ENCODE data around the gene SPTBN4. TPM values are rescaled to one million over a fixed set of nuclear protein-coding genes. Genes with fewer than 3 reads are reported as not detected.

Gene SPTBN4
- total RNA-seq, 6 donors from 2014 or later: 0.33 to 8.4 (median 0.67) TPM

GRCh38 chr19:40553885-40554857, 87.4 kb downstream of the SPTBN4 start:
- DNase-seq (no peak), ATAC-seq (ENCODE audit: low FRiP score in 2 of 2) (no peak)
- peaks cover under 1 to 8% (median 2%) of the 10 kb centered on the region in 4 donors for H3K4me1 ChIP-seq
- H3K4me3 ChIP-seq: no peak overlapping the region
- no peaks in the 10 kb centered on the region for H3K9me3 ChIP-seq
- H3K36me3 ChIP-seq: no peaks in the 10 kb centered on the region
- peaks cover 0 to 14% (median 4%) of the 10 kb centered on the region in 4 donors for H3K27me3 ChIP-seq
- 25 to 26% methylated on average over 29 to 39 of the region's 69 CpGs for WGBS, 2 donors
- no peak overlapping the region for H3K27ac ChIP-seq
- TF ChIP-seq POLR2A (IDR thresholded peaks at IDR 0.05): no peak
- TF ChIP-seq EP300 (IDR thresholded peaks at IDR 0.05): no peak
- no peak for TF ChIP-seq POLR2AphosphoS5 (IDR thresholded peaks at IDR 0.05)
- no peak for TF ChIP-seq CTCF (IDR thresholded peaks at IDR 0.05)

GRCh38 chr19:40555978-40556689, 89.3 kb downstream of the SPTBN4 start:
- whole genome bisulfite sequencing, 2 donors: 79 to 83% methylated on average over 17 of the region's 17 CpGs
- peaks cover 0 to 6% (median 0%) of the 10 kb centered on the region in 4 donors for H3K4me1 ChIP-seq
- H3K36me3 ChIP-seq: no peaks in the 10 kb centered on the region
- no peak overlapping the region for H3K4me3 ChIP-seq
- no peak for DNase-seq
- no peak overlapping the region for H3K27ac ChIP-seq
- TF ChIP-seq POLR2A (IDR thresholded peaks at IDR 0.05) (no peak), POLR2AphosphoS5 (IDR thresholded peaks at IDR 0.05) (no peak), CTCF (IDR thresholded peaks at IDR 0.05) (no peak), EP300 (IDR thresholded peaks at IDR 0.05) (no peak)
- H3K9me3 ChIP-seq: no peaks in the 10 kb centered on the region
- ATAC-seq (ENCODE audit: low FRiP score in 2 of 2): no peak
- peaks cover 0 to 14% (median 4%) of the 10 kb centered on the region in 4 donors for H3K27me3 ChIP-seq

- TF ChIP-seq POLR2A (IDR thresholded peaks at IDR 0.05) (no peak), CTCF (IDR thresholded peaks at IDR 0.05) (no peak), POLR2AphosphoS5 (IDR thresholded peaks at IDR 0.05) (no peak), EP300 (IDR thresholded peaks at IDR 0.05) (no peak)
- DNase-seq: no peak
- no peak for ATAC-seq (ENCODE audit: low FRiP score in 2 of 2)
- no peak overlapping the region for H3K4me3 ChIP-seq
- 78 to 85% methylated on average over 15 to 24 of the region's 24 CpGs for WGBS, 2 donors
- H3K27ac ChIP-seq: no peak overlapping the region
- H3K36me3 ChIP-seq: no peaks in the 10 kb centered on the region
- H3K9me3 ChIP-seq: no peaks in the 10 kb centered on the region
- peaks cover 0 to 14% (median 4%) of the 10 kb centered on the region in 4 donors for H3K27me3 ChIP-seq
- H3K4me1 ChIP-seq: peaks cover 0 to 6% (median 0%) of the 10 kb centered on the region in 4 donors
Observed at GRCh38 chr19:40556953-40557530, 90.2 kb downstream of the SPTBN4 start.

- 76 to 93% methylated on average over 3 of the region's 3 CpGs for WGBS, 2 donors
- Histone ChIP-seq H3K27ac (no peak overlapping the region), H3K4me3 (no peak overlapping the region), H3K36me3 (no peaks in the 10 kb centered on the region), H3K27me3 (peaks cover 0 to 6% (median under 1%) of the 10 kb centered on the region in 4 donors), H3K9me3 (no peaks in the 10 kb centered on the region), H3K4me1 (no peaks in the 10 kb centered on the region)
- DNase-seq (no peak), ATAC-seq (ENCODE audit: low FRiP score in 2 of 2) (no peak)
- TF ChIP-seq EP300 (IDR thresholded peaks at IDR 0.05) (no peak), POLR2AphosphoS5 (IDR thresholded peaks at IDR 0.05) (no peak)
Observed at GRCh38 chr19:40559394-40559793, 92.6 kb downstream of the SPTBN4 start.

- Histone ChIP-seq H3K27ac (no peak overlapping the region), H3K9me3 (no peaks in the 10 kb centered on the region), H3K27me3 (peaks cover 0 to 3% (median 0%) of the 10 kb centered on the region in 4 donors), H3K4me3 (no peak overlapping the region), H3K36me3 (no peaks in the 10 kb centered on the region), H3K4me1 (no peaks in the 10 kb centered on the region)
- ATAC-seq (ENCODE audit: low FRiP score in 2 of 2): peak in 1 of 2 donors; percentile 23
- no peak for TF ChIP-seq POLR2AphosphoS5 (IDR thresholded peaks at IDR 0.05)
- no peak for TF ChIP-seq POLR2A (IDR thresholded peaks at IDR 0.05)
- TF ChIP-seq EP300 (IDR thresholded peaks at IDR 0.05): no peak
- TF ChIP-seq CTCF (IDR thresholded peaks at IDR 0.05): no peak
- DNase-seq: no peak
- WGBS, 2 donors: 59 to 71% methylated on average over 14 to 20 of the region's 20 CpGs
Observed at GRCh38 chr19:40560092-40560507, 93.3 kb downstream of the SPTBN4 start.

Data from upper lobe of left lung (tissue), 6 donors.